Activated CD8-positive, alpha-beta memory T cell treated with anti-CD3 and anti-CD28 coated beads for 24 hours (primary cell): Measurements from ENCODE around the gene NCKAP5.
"Not testable (repeated sequence)": the region's sequence is repeated elsewhere in the genome, so short reads cannot be mapped to it uniquely, and the experiment has no call there.

Experiments used
- DNase-seq: peaks from one replicate; pipeline ENCODE4 v3.0.0-alpha.2; 2020

The NCKAP5 gene

DNA sequence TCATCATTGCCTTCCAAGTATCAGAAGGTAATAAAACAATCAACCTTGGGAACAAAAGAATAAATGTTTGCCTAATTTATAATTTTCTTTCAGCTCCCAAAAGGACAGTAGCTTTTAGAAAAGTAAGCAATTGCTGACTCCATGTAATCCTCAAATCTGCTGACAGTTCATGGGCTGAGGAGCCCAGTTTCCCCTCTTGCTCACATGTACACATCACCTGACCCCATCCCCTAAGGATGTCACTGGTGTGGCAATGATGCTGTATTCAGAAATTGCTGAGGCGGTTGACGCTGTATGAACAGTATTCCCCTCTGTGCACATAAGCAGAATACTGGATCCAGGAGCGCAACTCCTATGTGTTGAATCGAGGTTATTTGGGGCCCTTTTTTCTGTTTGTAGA is 842.1 kb downstream of the NCKAP5 start:
- no peak for DNase-seq

DNA sequence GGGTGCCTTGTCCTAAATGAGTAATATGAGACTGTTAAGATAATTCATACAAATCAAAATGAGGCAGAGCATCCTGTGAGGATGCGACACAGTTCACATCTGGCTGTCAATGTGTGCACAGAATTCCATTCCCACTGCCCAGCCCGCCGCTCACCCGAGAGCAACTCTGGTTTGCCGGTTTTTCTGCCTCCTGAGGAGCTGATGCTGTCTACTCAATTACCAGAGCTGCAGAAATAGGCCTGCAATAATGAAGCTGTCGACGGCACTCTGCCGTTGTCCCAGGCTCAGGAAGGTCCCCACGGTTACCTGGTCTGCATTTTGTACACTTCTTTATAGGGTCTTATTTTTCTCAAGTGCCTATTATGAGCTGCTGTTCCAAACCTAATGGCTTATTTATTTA is 842.5 kb downstream of the NCKAP5 start:
- no peak for DNase-seq

DNA sequence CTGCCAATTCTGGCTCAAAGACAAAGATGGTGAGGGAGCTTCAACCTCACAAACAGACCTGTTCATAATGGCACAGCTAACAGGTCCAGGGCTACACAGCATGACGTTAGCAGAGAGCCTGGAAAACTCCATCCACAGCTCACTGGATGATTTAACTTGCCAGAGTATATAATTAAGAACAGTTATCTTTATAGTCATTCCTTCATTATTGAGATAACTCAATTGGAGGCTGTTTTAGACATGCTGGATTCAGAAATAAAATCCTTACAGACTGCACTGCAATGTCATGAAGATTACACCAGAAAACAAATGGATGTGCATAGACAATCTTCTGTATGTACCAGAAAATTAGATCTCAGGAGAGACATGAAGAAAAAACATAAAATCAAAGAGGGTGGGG is 843.1 kb downstream of the NCKAP5 start:
- DNase-seq: no peak

DNA sequence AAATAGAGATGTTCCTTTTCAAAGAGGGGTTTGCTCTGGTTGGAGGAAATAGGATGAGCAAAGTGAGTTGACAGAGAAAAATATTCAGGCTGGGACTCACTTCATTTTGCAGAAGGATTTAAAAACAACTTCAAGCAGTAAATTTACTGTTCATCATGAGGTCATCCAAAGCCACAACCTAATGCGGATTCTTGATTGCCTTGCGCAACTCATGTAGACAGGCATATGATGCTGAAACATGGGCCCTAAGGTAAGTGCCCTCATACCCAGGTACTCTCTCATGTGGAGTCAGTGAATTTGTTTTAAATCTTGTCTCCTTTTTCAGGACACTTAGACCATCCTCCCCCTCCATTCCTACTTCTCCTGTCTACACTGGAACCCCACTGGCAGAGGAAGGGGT is 846.3 kb downstream of the NCKAP5 start:
- DNase-seq: no peak

DNA sequence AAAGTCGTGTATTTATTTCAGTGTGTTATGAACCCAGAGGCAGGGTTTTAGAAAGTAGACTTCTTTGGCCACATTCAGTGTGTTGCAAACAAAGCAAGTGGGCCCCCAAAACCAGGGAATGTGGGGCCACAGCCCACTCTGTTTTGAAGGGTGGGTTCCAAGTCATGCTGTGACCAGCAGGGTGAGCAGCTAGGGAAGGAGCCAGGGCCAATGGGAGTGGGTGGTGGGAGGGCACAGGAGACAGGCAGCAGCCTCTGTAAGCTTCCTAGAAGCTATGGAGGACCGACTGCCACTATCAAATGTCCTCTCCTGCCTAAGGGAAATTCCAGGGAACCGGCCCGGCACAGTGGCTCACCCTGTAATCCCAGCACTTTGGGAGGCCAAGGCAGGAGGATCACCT is 847.9 kb downstream of the NCKAP5 start:
- DNase-seq: no peak

DNA sequence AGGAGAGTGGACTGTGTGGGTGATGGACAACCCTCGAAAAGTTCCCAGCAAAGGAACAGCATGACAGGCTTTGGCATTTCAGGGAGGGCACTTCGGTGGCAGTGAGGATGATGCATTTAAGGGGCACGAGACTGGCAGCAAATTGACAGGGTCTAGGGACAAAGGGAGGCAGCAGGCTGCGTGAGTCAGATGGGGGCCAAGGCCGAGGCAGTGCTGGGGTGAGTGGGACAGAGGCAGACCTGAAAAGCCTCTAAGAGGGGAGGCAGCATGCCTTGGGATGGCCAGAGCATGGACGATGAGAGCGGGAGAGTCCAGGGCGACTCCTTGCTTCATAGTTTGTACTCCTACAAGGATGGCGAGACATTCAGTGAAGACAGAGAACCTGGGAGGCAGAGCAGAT is 848.8 kb downstream of the NCKAP5 start:
- no peak for DNase-seq

DNA sequence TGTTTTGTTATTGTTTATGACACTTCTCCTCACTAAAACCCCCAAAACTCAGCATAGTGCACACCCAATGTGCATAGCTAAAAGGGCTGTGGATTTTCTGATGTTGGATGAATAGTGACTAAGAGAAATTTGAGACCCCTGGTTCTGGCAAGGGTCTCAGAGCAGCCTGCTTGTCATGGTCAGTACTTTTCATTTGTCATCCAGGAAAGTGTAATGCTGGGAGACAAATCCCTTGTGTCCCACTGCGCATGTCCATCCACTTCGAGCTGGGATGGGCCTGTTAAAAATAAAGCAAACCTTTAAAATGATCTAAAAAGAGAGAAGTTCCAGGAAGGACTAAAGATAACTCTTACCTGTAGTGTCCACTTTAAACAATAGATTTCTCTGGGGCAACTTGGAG is 851.3 kb downstream of the NCKAP5 start:
- DNase-seq: no peak

DNA sequence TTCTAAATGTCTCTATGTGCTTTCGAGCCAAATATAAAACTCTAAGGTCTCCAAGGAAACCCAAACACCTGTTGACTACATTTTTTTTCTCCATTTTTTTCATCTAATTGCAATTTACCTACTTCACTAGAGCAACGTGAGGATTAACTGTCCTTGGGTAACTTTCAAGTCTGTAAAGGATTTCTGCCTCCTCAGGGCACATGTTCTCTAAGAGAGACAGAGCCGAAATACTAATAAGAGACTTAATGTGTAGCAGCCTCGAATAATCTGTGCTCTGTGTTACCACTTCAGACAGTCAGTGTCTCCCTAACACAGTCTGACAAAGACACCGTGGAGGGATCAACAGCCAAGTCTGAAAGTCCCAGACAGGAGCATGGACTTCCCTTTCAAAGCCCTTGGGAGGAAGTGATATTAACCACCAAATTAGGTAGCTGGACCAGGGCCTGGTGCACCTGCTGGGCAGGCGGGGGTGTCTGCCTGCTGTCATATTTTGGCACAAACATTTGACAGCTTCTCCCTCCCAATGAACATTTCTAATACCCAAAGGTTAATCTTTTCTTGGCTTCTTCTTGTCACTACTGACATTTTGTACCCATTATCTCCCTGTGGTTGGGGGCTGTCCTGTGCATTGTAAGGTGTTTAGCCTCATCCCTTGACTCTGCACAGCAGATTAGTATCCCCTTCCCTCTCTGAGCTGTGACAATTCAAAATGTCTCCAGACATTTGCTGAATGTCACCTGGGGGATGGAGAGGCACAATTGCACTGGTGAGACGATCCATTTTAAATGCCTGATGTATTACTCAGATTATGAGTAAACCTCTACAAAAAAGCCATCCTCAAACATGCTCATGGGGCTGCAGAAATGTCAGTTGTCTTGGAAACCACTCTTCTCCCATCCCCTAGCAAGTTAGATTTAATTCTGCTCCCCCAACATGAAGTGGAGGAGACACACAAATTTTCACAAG is 852.6 kb downstream of the NCKAP5 start:
- DNase-seq: no peak

DNA sequence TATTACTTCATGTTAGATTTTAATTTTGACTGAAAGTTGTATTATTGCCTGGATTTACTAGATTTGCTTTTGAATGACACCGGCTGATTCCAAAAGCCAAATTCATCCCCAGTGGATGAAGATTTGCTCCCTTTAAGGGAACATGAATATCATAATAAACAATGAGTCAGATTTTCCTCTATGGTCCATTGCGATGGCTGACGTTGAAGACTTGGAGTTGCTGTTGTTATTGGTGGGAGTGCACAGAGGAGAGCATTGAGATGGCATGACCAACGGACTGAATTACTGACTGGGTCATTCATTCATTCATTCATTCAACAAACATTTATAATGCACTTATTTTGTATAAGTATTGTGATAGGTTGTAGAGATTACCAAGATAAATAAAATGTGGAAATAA is 864.9 kb downstream of the NCKAP5 start:
- DNase-seq: no peak

DNA sequence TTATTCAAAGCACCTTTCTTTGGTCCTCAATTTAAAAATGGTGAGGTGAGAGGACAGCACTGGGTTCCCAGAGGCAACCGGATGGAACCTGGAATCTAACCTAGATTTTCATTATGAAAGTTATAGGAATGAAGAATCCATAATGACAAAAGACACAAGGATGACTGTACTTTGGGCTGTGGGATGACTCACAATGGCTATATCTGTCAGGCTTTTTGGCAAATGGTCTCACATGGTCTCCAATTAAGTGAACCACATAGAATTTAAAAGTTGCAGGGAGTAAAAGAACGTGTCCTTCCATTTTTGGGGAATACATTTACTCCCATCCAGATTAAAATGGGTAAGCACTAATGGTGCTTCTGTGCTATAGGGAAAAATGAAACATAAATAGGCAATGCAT is 866.5 kb downstream of the NCKAP5 start:
- no peak for DNase-seq

DNA sequence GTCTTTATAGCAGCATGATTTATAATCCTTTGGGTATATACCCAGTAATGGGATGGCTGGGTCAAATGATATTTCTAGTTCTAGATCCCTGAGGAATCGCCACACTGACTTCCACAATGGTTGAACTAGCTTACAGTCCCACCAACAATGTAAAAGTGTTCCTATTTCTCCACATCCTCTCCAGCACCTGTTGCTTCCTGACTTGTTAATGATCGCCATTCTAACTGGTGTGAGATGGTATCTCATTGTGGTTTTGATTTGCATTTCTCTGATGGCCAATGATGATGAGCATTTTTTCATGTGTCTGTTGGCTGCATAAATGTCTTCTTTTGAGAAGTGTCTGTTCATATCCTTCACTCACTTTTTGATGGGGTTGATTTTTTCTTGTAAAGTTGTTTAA is 868.5 kb downstream of the NCKAP5 start:
- DNase-seq: not testable (repeated sequence)

DNA sequence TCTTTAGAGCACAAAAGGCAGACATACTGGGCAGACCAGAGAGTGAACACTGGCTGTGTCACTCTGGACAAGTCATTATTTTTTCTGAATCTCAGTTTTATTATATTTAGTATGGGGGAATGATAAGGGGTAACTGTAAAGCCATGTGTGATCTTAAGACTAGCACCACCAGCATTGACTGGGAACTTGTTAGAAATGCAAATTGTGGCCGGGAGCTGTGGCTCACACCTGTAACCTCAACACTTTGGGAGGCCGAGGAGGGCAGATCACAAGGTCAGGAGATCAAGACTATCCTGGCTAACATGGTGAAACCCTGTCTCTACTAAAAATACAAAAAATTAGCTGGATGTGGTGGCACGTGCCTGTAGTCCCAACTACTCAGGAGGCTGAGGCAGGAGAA is 869.9 kb downstream of the NCKAP5 start:
- DNase-seq: not testable (repeated sequence)

DNA sequence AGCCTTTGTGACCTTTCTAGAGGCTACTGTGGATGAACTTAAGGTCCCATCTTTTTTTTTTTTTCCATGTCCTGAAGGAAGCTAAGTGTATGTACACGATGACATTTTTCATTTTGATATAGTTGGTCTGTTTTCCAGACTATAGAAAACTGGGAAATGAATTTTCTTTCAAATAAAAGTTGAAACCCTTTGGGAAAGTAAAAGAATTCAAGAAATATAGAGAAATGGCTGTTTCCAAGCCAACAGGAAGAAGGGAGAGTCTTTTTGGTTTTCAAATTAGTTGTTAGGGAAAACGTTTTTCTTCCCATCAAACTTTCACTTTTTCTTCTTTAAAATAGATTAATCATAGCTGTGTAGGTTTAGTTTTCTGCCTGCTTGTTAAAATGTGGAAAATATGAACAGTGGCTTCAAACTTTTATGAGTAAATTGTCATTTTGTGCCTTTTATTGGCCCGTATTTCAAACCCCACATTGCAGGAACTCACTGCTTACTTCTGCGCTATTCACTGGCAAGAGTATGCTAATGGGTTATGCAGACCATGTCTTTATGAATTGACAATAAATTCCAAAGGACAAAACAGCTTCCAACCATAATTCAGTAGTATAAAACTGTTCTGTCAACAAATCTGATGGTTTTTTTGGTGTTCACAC is 870.6 kb downstream of the NCKAP5 start:
- DNase-seq: no peak

DNA sequence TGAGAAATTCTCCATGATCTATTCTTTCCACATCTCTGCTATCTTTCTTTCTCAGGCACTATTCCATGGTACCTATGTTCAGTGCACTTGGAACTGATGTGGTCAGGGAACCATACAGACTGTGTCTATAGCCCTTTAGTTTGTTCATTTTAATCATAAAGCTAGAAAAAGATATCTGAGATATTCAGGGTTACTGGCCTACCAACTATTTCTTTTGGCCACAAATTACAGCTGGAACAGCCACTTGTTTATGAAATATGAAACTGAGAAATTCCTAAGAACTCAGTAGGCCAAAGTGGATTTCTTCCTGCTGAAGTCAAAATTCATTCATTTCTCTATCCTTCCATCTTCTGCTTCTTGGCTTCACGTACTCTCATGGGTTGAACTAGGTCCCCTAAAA is 875.4 kb downstream of the NCKAP5 start:
- no peak for DNase-seq

DNA sequence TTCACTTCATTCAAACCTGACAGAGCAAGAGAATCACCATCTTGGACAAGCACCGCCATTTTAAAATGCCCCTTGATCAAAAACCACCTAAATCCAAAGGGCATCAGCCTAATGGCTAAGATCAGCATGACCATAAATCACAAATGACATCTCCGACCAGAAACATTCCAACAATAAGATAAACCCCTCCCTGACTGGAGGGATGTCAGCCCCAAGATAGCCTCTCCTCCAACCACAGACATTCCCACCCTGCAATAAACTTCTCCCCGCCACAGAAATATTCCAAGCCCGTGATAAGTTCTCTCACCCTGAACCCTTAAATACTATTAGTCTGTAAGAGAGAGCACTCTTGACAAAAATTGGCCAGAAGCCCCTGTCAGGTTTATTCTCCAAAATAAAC is 876.7 kb downstream of the NCKAP5 start:
- no peak for DNase-seq

DNA sequence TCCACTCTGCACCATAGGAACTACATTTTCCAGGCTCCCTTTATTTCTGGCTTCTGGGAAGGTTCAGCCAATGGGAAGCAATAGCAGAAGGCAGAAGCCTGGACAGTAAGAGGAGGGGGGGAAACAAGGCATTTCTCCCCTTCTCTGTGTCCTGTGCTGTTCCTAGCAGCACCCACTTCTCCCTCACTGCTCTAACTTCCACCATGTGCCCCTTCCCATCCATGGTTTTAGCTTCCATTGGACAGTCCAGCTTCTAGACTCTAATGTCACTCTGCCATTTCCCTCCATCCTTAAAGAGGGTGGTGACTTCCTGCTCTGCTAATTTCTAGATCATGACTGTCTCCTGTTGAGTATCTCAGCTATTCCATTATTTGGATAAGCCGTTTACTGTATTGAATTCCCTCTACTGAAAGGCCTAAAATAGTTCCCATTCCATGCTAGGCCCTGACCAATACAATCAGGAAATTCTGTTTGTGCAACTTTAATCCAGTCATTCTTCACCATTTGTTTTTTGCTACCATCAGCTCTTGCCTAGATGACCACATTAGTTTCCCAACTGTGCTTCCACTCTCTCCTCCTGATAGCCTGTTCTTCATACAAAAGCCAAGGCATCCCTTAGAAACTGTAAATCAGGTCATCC is 877.5 kb downstream of the NCKAP5 start:
- no peak for DNase-seq

DNA sequence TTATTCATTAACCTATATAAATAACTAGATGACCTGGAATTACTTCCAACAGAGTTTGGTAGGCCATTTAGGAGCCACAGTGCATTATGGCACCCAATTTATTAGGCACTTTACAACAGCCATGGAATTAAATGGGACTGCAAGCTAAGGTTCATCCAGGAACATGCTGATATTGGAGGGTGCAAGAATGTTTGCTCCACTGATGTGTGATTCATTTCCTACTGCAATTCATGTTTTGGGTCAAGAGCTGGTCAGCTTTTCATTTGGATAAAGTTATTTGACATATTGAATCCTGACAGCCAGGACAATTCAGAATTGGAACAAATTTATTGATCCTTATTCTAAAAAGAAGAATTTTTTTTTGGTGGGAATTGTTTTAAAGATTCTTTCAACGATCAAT is 886.5 kb downstream of the NCKAP5 start:
- DNase-seq: no peak

DNA sequence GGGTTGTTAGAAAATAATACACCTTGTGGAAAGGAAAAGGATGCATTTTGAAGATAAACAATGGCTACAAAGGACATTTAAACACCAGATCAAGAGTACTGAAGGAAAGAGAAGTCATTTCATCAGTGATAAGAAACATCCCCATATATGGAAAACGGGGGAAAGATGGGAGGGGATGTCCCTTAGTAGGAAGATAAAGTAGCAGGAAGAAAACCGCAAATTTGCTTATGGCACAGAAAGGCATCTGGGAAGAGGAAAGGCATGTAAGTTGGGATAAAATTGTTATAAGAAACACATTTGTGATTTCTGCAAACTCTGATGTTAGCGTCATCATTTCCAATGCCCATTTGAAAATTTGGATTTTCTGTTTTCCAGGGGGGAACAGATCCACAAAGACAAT is 887.7 kb downstream of the NCKAP5 start:
- DNase-seq: no peak

DNA sequence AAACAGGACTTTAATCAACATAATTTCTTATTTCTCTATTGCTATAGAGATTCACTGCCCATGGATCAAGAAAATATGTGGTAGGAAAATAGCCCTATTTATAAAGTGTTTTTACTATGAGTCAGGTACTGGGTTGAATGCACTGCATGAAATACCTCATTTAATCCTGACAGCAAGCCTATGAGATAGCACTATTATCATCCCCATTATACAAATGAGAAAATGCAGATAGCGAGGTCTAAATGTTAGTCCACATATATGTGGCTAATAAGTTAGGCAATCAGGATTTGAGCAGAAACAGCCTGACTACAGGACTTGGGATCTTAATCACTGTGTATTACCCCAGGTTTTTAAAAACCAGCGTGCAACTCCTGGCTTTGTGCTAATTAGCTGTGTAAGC is 889.8 kb downstream of the NCKAP5 start:
- DNase-seq: no peak

DNA sequence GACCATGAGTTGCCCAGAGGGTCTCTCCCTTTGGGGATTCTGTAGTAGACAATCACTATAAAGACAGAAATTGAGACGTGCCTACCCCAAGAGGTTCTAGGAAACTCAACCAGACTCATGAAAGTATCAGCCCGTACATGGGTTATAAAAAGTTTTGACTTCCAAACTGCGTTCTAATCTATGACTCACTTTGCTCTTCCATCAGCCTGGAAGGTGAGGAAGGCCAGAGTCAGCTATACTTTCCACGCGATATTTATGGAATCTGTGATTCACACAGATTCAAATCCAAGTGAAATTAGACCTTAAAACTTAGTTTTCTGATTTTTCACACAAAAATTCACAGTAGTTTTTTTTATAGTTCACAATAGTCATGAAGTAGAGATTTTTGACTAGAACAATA is 890.6 kb downstream of the NCKAP5 start:
- no peak for DNase-seq

DNA sequence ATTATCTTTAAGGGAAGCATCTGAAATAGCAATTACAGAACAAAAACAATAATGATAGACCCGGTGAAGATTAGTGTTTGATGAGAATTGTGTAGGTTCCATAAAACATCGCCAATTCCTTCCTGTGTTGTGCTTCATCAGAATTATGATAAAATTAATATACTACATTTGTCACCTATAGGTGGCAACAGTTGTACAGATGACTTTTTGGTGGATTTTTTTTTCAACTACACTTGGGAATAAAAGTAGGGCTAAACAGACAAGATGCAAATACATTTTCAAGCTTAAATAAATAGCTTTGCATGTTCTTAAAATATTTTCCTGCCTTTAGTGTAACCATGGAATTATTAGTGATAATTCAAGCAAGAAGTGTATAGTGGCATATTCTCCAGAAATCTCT is 891.3 kb downstream of the NCKAP5 start:
- DNase-seq: no peak

DNA sequence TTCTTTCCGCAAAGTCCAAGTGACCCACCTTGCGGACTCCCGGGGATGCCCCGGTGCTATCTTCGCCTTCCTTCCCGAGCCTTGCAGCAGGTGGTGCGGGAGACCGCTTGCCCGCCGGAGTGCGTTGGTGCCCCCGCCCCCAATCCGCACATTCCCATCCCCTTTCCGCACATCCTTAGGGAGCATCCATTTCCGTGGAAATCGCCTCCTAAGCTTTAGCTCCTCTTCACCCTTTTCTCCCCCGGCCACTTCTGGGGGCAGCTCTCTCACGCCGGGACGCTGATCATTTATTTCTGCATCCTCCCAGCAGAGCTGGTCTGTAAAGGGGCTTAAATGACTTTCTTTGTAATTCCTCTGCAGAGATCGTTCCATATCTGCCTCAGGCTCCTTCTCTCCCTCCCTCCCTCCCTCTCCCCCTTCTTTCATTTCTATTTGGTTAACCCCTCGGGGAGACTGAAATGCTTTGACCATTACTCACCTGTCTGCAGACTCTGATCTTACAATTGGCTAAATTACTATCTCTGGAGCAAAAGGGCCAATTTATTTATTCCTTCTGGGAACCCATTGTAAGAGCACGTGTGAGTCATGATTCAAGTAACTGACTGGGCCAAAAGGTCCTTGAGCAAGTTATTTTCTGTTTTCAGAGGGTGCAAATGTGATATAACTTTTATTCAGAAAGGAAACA is 897.0 kb downstream of the NCKAP5 start:
- no peak for DNase-seq

DNA sequence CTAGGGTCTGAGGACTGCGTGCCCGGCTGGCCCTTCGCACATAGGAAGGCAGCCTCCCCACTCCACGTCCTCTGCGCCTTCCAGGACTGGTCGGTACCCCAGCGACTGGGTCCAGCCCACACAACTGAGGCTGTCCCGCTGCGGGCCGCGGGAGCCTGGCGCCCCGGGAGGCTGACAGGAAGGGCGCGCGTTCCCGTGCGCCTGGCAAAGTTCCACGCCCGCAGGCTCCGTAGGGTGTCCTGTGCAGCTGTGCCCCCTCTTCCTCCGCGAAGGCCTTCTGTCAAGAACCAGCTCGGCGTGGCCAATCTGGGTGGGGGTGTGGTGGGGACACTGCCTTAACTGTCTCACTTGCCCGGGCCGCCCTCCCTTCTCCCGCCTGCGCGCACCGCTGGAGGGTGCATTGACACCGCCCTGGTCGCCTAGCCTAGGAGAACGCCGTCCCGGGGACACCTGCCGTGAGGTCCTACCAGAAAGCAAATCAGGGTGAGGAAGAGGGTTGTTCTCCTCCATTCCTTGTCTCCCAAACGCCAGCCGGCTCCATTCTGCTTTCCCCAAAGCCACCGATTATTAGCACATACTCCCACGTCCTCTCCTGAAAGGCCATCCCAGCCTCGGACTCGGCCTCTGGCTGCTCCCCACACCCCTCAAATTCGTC is 897.6 kb downstream of the NCKAP5 start:
- DNase-seq: no peak
